WTC11 (cell line): ENCODE data around the gene SOX8. TPM values are rescaled to one million over a fixed set of nuclear protein-coding genes. Genes with fewer than 3 reads are reported as not detected.

ENCODE experiments used
- ATAC-seq: fragments of 200-7000 bp; cut with Tn5 transposase; 2 replicates; pipeline ENCODE4 v1.10.0; 2021; ENCODE audit warnings: mild to moderate bottlenecking, moderate library complexity
- CTCF ChIA-PET: fragments of 300-600 bp; sonication (Branson Sonifier 250); formaldehyde crosslinking; loops from one replicate; lab custom pipeline; 2021; ENCODE audit warnings: antibody characterized with exemption; lab: Charles Lee
- POLR2A ChIA-PET: fragments of 350-600 bp; sonication (Branson Sonifier 250); formaldehyde crosslinking; loops from one replicate; lab custom pipeline; 2021; ENCODE audit warnings: antibody characterized with exemption; lab: Charles Lee
- DNase-seq: peaks from one replicate; pipeline ENCODE4 v3.0.0; 2021; ENCODE audit warnings: low spot score
- H3K27ac Mint-ChIP-seq: 2 replicates; pipeline ENCODE4 v1.8.0; 2021; ENCODE audit warnings: mixed read lengths
- H3K27me3 Mint-ChIP-seq: 2 replicates; pipeline ENCODE4 v1.8.0; 2021; ENCODE audit warnings: low read depth, mild to moderate bottlenecking, moderate library complexity, mixed read lengths
- H3K36me3 Mint-ChIP-seq: 2 replicates; pipeline ENCODE4 v1.8.0; 2021; ENCODE audit warnings: mixed read lengths
- H3K4me1 Mint-ChIP-seq: 2 replicates; pipeline ENCODE4 v1.8.0; 2022; ENCODE audit warnings: mixed read lengths
- H3K4me3 Mint-ChIP-seq: 2 replicates; pipeline ENCODE4 v1.8.0; 2021; ENCODE audit warnings: mild to moderate bottlenecking, moderate library complexity, mixed read lengths
- H3K9me3 Mint-ChIP-seq: 2 replicates; pipeline ENCODE4 v1.8.0; 2021; ENCODE audit warnings: mixed read lengths
- CREM ChIP-seq: sonication (generic); formaldehyde crosslinking; IDR thresholded peaks from 2 replicates; pipeline ENCODE4 v1.8.1; 2022; ENCODE audit warnings: mild to moderate bottlenecking, missing genetic modification reagents, moderate library complexity
- EMX1 ChIP-seq: fragments of 250-450 bp; sonication (Bioruptor Pico); IDR thresholded peaks from 2 replicates; pipeline ENCODE4 v1.8.0; 2021; ENCODE audit warnings: mild to moderate bottlenecking
- MXD4 ChIP-seq: fragments of 250-450 bp; sonication (Bioruptor Pico); IDR thresholded peaks from 2 replicates; pipeline ENCODE4 v1.8.0; 2021; ENCODE audit warnings: mild to moderate bottlenecking, moderate library complexity, borderline replicate concordance
- PRRX2 ChIP-seq: fragments of 250-450 bp; sonication (Bioruptor Pico); IDR thresholded peaks from 2 replicates; pipeline ENCODE4 v1.8.0; 2021; ENCODE audit warnings: mild to moderate bottlenecking
- ZNF219 ChIP-seq: sonication (generic); formaldehyde crosslinking; IDR thresholded peaks from 2 replicates; pipeline ENCODE4 v1.8.0; 2023; ENCODE audit warnings: missing genetic modification reagents, mild to moderate bottlenecking, borderline replicate concordance
- ZNF263 ChIP-seq: sonication (generic); formaldehyde crosslinking; IDR thresholded peaks from 2 replicates; pipeline ENCODE4 v1.8.1; 2022; ENCODE audit warnings: low read depth, mild to moderate bottlenecking, moderate library complexity, missing genetic modification reagents
- total RNA-seq: library from RNA; stranded (reverse); gene quantifications from 3 replicates; pipeline ENCODE4 v1.2.3, GENCODE V29; 2021
- TF ChIP-seq, protein P1 (sequence below): sonication (generic); formaldehyde crosslinking; IDR thresholded peaks from 2 replicates; pipeline ENCODE4 v1.8.0; 2023; ENCODE audit warnings: missing genetic modification reagents, mild to moderate bottlenecking, borderline replicate concordance
- TF ChIP-seq, protein P2 (sequence below): sonication (generic); formaldehyde crosslinking; IDR thresholded peaks from 2 replicates; pipeline ENCODE4 v1.8.1; 2022; ENCODE audit warnings: missing genetic modification reagents, borderline replicate concordance
- TF ChIP-seq, protein P3 (sequence below): sonication (generic); formaldehyde crosslinking; conservative IDR thresholded peaks from 2 replicates; pipeline ENCODE4 v1.8.1; 2023; ENCODE audit warnings: mild to moderate bottlenecking, low read depth, missing genetic modification reagents, moderate library complexity
- TF ChIP-seq, protein P4 (sequence below): sonication (generic); formaldehyde crosslinking; IDR thresholded peaks from 2 replicates; pipeline ENCODE4 v1.8.0; 2023; ENCODE audit warnings: missing genetic modification reagents

The SOX8 gene
- total RNA-seq, 1 experiment from 2014 or later = 12.3 TPM

DNA sequence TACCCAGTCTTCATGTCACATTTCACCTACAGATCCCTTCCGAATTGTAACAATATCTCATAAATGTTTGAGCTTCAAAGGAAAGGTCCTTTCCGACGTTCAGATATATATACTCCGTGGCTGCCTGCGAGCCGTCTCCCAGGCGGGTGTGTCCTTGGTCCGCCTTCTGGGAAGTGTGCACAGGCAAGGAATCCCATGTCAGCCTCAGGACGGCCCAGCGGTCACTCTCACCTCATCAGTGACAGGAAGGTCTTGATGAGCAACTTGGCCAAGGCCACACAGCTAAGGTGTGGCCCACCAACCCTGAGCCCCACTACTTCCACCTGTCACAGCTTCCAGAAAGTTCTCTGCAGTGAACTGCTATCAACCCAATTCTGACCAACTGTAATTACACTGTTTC lies 15.1 kb upstream of the SOX8 start (continued):
- TF ChIP-seq, protein P1, sequence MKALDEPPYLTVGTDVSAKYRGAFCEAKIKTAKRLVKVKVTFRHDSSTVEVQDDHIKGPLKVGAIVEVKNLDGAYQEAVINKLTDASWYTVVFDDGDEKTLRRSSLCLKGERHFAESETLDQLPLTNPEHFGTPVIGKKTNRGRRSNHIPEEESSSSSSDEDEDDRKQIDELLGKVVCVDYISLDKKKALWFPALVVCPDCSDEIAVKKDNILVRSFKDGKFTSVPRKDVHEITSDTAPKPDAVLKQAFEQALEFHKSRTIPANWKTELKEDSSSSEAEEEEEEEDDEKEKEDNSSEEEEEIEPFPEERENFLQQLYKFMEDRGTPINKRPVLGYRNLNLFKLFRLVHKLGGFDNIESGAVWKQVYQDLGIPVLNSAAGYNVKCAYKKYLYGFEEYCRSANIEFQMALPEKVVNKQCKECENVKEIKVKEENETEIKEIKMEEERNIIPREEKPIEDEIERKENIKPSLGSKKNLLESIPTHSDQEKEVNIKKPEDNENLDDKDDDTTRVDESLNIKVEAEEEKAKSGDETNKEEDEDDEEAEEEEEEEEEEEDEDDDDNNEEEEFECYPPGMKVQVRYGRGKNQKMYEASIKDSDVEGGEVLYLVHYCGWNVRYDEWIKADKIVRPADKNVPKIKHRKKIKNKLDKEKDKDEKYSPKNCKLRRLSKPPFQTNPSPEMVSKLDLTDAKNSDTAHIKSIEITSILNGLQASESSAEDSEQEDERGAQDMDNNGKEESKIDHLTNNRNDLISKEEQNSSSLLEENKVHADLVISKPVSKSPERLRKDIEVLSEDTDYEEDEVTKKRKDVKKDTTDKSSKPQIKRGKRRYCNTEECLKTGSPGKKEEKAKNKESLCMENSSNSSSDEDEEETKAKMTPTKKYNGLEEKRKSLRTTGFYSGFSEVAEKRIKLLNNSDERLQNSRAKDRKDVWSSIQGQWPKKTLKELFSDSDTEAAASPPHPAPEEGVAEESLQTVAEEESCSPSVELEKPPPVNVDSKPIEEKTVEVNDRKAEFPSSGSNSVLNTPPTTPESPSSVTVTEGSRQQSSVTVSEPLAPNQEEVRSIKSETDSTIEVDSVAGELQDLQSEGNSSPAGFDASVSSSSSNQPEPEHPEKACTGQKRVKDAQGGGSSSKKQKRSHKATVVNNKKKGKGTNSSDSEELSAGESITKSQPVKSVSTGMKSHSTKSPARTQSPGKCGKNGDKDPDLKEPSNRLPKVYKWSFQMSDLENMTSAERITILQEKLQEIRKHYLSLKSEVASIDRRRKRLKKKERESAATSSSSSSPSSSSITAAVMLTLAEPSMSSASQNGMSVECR (CRISPR knock-in tag) = no peak
- TF ChIP-seq, protein P2, sequence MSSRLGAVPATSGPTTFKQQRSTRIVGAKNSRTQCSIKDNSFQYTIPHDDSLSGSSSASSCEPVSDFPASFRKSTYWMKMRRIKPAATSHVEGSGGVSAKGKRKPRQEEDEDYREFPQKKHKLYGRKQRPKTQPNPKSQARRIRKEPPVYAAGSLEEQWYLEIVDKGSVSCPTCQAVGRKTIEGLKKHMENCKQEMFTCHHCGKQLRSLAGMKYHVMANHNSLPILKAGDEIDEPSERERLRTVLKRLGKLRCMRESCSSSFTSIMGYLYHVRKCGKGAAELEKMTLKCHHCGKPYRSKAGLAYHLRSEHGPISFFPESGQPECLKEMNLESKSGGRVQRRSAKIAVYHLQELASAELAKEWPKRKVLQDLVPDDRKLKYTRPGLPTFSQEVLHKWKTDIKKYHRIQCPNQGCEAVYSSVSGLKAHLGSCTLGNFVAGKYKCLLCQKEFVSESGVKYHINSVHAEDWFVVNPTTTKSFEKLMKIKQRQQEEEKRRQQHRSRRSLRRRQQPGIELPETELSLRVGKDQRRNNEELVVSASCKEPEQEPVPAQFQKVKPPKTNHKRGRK (CRISPR knock-in tag) = no peak
- no peak for TF ChIP-seq ZNF219 (CRISPR knock-in tag)
- TF ChIP-seq, protein P3, sequence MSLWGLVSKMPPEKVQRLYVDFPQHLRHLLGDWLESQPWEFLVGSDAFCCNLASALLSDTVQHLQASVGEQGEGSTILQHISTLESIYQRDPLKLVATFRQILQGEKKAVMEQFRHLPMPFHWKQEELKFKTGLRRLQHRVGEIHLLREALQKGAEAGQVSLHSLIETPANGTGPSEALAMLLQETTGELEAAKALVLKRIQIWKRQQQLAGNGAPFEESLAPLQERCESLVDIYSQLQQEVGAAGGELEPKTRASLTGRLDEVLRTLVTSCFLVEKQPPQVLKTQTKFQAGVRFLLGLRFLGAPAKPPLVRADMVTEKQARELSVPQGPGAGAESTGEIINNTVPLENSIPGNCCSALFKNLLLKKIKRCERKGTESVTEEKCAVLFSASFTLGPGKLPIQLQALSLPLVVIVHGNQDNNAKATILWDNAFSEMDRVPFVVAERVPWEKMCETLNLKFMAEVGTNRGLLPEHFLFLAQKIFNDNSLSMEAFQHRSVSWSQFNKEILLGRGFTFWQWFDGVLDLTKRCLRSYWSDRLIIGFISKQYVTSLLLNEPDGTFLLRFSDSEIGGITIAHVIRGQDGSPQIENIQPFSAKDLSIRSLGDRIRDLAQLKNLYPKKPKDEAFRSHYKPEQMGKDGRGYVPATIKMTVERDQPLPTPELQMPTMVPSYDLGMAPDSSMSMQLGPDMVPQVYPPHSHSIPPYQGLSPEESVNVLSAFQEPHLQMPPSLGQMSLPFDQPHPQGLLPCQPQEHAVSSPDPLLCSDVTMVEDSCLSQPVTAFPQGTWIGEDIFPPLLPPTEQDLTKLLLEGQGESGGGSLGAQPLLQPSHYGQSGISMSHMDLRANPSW (CRISPR knock-in tag) = no peak
- TF ChIP-seq ZNF263 (CRISPR knock-in tag) = no peak

DNA sequence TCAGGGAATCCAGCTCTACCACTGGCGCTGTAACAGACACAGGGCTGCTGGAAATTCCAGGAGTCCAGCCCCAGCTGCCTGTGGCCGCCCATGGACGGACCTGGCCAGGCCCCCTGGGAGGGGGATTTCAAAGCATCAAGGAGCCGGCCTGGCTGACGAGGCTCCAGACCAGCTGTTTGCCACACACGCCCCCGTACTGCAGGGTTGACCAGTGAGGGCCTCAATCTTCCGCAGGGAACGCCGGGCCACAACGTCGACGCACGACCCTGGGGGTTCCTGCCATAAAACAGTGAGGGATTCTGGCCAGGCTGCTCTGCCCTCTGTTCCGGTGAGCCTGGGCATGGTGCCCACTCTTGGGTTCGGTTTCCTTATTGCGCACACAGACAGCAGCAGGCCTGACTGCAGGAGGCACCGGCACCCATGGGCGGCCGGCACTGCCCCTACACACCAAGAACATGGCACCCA lies 14.5 kb upstream of the SOX8 start:
- Mint-ChIP-seq H3K27me3 (peaks cover 14% of the 10 kb centered on the region), H3K27ac (no peak overlapping the region), H3K36me3 (peaks cover 5% of the 10 kb centered on the region), H3K4me1 (peaks cover 12% of the 10 kb centered on the region), H3K4me3 (no peak overlapping the region)
- POLR2A ChIA-PET = interaction anchor here (0.5 kb wide), 1 partner anchor 302 kb away, joined by 3 read pairs; no protein-coding TSS in a partner anchor
- CTCF ChIA-PET = no interaction called here
- no peak for DNase-seq
- TF ChIP-seq CREM (CRISPR knock-in tag) = no peak
- TF ChIP-seq, protein P3 (CRISPR knock-in tag) = no peak
- TF ChIP-seq MXD4 (CRISPR knock-in tag) = no peak
- no peak for TF ChIP-seq EMX1 (CRISPR knock-in tag)
- TF ChIP-seq, protein P4, sequence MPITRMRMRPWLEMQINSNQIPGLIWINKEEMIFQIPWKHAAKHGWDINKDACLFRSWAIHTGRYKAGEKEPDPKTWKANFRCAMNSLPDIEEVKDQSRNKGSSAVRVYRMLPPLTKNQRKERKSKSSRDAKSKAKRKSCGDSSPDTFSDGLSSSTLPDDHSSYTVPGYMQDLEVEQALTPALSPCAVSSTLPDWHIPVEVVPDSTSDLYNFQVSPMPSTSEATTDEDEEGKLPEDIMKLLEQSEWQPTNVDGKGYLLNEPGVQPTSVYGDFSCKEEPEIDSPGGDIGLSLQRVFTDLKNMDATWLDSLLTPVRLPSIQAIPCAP = no peak
- no peak for TF ChIP-seq PRRX2 (CRISPR knock-in tag)
- TF ChIP-seq, all 79 proteins: peak for 0
- ATAC-seq = no peak
- no peaks in the 10 kb centered on the region; the same call in 1 of the 2 replicates for H3K9me3 Mint-ChIP-seq
